K562 (cell line): ENCODE measurements around the gene MIEF1. TPM values are rescaled to one million over a fixed set of nuclear protein-coding genes. Genes with fewer than 3 reads are reported as not detected.

Source experiments
- ATAC-seq: fragments of 200-7000 bp; cut with Tn5 transposase; 3 replicates; pipeline ENCODE4 v1.9.1; 2020; ENCODE audit warnings: moderate library complexity
- BruUV-seq: library from RNA; stranded (reverse); fragments of 400-500 nt; replicated peaks from 2 replicates; lab custom pipeline; 2021; lab: Mats Ljungman, UMichigan
- CTCF ChIA-PET: fragments of 300-600 bp; formaldehyde crosslinking; extraction: SDS; loops from one replicate; lab custom pipeline; 2021; ENCODE audit warnings: low intra/inter-chr PET ratio; lab: Yijun Ruan, JAX
- POLR2A ChIA-PET: fragments of 300-600, 350-650 bp; sonication (Branson Sonifier 250); formaldehyde crosslinking; extraction: SDS; loops from one replicate; lab custom pipeline; 2021; ENCODE audit warnings: antibody characterized with exemption, inconsistent platforms; lab: Yijun Ruan, JAX
- DNase-seq, 4 experiments: peaks; one replicate each; pipeline versions ENCODE4 v3.0.0 to v3.0.0-alpha.2; 2011 to 2018; ENCODE audit warnings: low spot score in 3 of 4, mixed read lengths in 3 of 4; ENCODE audit errors: extremely low read depth in 1 of 4
- FAIRE-seq: peaks from 2 replicates; lab custom pipeline; 2011; peaks lifted over from hg19 to GRCh38; lab: Jason Lieb, UNC
- H2AFZ ChIP-seq: 2 replicates; pipeline ENCODE4 v1.6.0; 2011; ENCODE audit warnings: low read depth, low read length, control low read depth, inconsistent platforms
- H3K27ac ChIP-seq: fragments of 200-600 bp; 3 replicates; pipeline ENCODE4 v1.8.0; 2011; ENCODE audit warnings: low read depth, mild to moderate bottlenecking, control low read depth, inconsistent platforms, low read length, moderate library complexity, mixed read lengths; ENCODE audit errors: extremely low read depth
- H3K27me3 ChIP-seq, 2 experiments: fragments of 300-600 bp in 1 of 2; 2 replicates in 1 of 2; 3 replicates in 1 of 2; pipeline versions ENCODE4 v1.6.0 to v1.8.0; 2011; ENCODE audit warnings: inconsistent platforms in 2 of 2, low read length in 2 of 2, mild to moderate bottlenecking in 1 of 2, mixed read lengths in 1 of 2, moderate library complexity in 1 of 2; ENCODE audit not compliant: control insufficient read depth in 2 of 2, insufficient read depth in 2 of 2
- H3K36me3 ChIP-seq: fragments of 300-600 bp; 3 replicates; pipeline ENCODE4 v1.8.0; 2011; ENCODE audit warnings: mild to moderate bottlenecking, low read length, inconsistent platforms; ENCODE audit not compliant: control insufficient read depth, insufficient read depth
- H3K4me1 ChIP-seq, 2 experiments: fragments of 200-600 bp in 1 of 2; replicated peaks in 1 of 2; 2 replicates in 1 of 2; 3 replicates in 1 of 2; pipeline versions ENCODE4 v1.5.1 to v1.8.0; 2011; ENCODE audit warnings: inconsistent platforms in 2 of 2, low read length in 2 of 2, mild to moderate bottlenecking in 1 of 2, mixed read lengths in 1 of 2, moderate library complexity in 1 of 2; ENCODE audit not compliant: control insufficient read depth in 2 of 2, insufficient read depth in 2 of 2
- H3K4me2 ChIP-seq: 2 replicates; pipeline ENCODE4 v1.6.1; 2011; ENCODE audit warnings: low read length, control low read depth, inconsistent platforms, mixed read lengths; ENCODE audit not compliant: insufficient read depth
- H3K4me3 ChIP-seq: fragments of 200-600 bp; sonication (generic), shearing (Covaris generic); 2 replicates; pipeline ENCODE4 v1.5.1; 2016; ENCODE audit warnings: control low read depth, inconsistent platforms
- H3K79me2 ChIP-seq: fragments of 200-600 bp; 3 replicates; pipeline ENCODE4 v1.8.0; 2011; ENCODE audit warnings: low read length, inconsistent platforms; ENCODE audit not compliant: control insufficient read depth, insufficient read depth
- H3K9ac ChIP-seq, 2 experiments: 2 replicates each; pipeline versions ENCODE4 v1.6.0 to v1.6.1; 2011; ENCODE audit warnings: low read depth in 2 of 2, low read length in 2 of 2, control low read depth in 1 of 2, inconsistent platforms in 1 of 2, mild to moderate bottlenecking in 1 of 2, mixed read lengths in 1 of 2; ENCODE audit not compliant: insufficient read depth in 1 of 2
- H3K9me1 ChIP-seq: one replicate; pipeline ENCODE4 v1.6.0; 2011; ENCODE audit warnings: inconsistent platforms, mild to moderate bottlenecking, low read length, moderate library complexity; ENCODE audit not compliant: control insufficient read depth, insufficient read depth
- H3K9me3 ChIP-seq: replicated peaks from 2 replicates; pipeline ENCODE4 v1.5.1; 2011; ENCODE audit warnings: low read depth, low read length, inconsistent platforms; ENCODE audit not compliant: control insufficient read depth, insufficient read depth
- H4K20me1 ChIP-seq: replicated peaks from 2 replicates; pipeline ENCODE4 v1.6.1; 2011; ENCODE audit warnings: low read length, inconsistent platforms, mixed read lengths; ENCODE audit not compliant: control insufficient read depth, insufficient read depth
- ELF2 ChIP-seq: fragments of 250-450 bp; sonication (Bioruptor Pico); IDR thresholded peaks from 2 replicates; pipeline ENCODE4 v1.5.0; 2021; ENCODE audit warnings: mild to moderate bottlenecking
- ELF4 ChIP-seq: fragments of 450-650 bp; formaldehyde crosslinking; IDR thresholded peaks from 2 replicates; pipeline ENCODE4 v1.4.0; 2022; ENCODE audit warnings: missing genetic modification characterization
- GABPA ChIP-seq: fragments of 200-800 bp; sonication (Bioruptor generic); conservative IDR thresholded peaks from 2 replicates; pipeline ENCODE4 v1.6.1; 2016; ENCODE audit warnings: low read depth, missing genetic modification characterization, missing compliant biosample characterization
- HMGN3 ChIP-seq: IDR thresholded peaks from 2 replicates; pipeline ENCODE4 v1.6.1; 2011; ENCODE audit warnings: borderline replicate concordance, low read depth, mild to moderate bottlenecking, mixed read lengths, low read length; ENCODE audit not compliant: insufficient read length; ENCODE audit errors: extremely low read depth
- MLLT1 ChIP-seq, 2 experiments: fragments of 450-650 bp; IDR thresholded peaks; 2 replicates each; pipeline ENCODE4 v1.6.1; 2016
- PCBP1 ChIP-seq: fragments of 200-400 bp; formaldehyde crosslinking; IDR thresholded peaks from 2 replicates; pipeline ENCODE4 v1.6.1; 2018; ENCODE audit warnings: mild to moderate bottlenecking, low read depth, low read length; ENCODE audit not compliant: poor library complexity, severe bottlenecking
- PCBP2 ChIP-seq: fragments of 200-400 bp; formaldehyde crosslinking; IDR thresholded peaks from 2 replicates; pipeline ENCODE4 v1.6.1; 2018; ENCODE audit warnings: low read length, low read depth, mild to moderate bottlenecking, moderate library complexity; ENCODE audit not compliant: poor library complexity, severe bottlenecking
- POLR2G ChIP-seq: fragments of 200-400 bp; formaldehyde crosslinking; IDR thresholded peaks from 2 replicates; pipeline ENCODE4 v1.6.1; 2017; ENCODE audit warnings: low read depth, mild to moderate bottlenecking, antibody characterized with exemption, low read length, moderate library complexity
- POU5F1 ChIP-seq: fragments of 150-350 bp; IDR thresholded peaks from 2 replicates; pipeline ENCODE4 v1.6.1; 2014; ENCODE audit warnings: borderline replicate concordance, low read length, low read depth, mild to moderate bottlenecking; ENCODE audit not compliant: partially characterized antibody
- RBFOX2 ChIP-seq: fragments of 200-400 bp; formaldehyde crosslinking; IDR thresholded peaks from 2 replicates; pipeline ENCODE4 v1.6.1; 2017; ENCODE audit warnings: low read depth, mild to moderate bottlenecking, low read length, moderate library complexity
- SMARCA4 ChIP-seq: fragments of 450-650 bp; IDR thresholded peaks from 2 replicates; pipeline ENCODE4 v1.6.1; 2016
- SPI1 ChIP-seq: IDR thresholded peaks from 2 replicates; pipeline ENCODE4 v1.6.1; 2011; ENCODE audit warnings: low read depth, low read length, control low read depth, borderline replicate concordance
- TBL1XR1 ChIP-seq, 2 experiments: IDR thresholded peaks; 2 replicates each; pipeline ENCODE4 v1.6.1; 2012; ENCODE audit warnings: improper control_type of control experiment in 2 of 2, low read length in 2 of 2, mild to moderate bottlenecking in 1 of 2
- XRCC5 ChIP-seq: fragments of 200-400 bp; formaldehyde crosslinking; IDR thresholded peaks from 2 replicates; pipeline ENCODE4 v1.6.1; 2017; ENCODE audit warnings: low read depth, mild to moderate bottlenecking, low read length
- ZBTB7A ChIP-seq: IDR thresholded peaks from 2 replicates; pipeline ENCODE4 v1.6.1; 2011; ENCODE audit warnings: low read depth, mild to moderate bottlenecking, low read length, moderate library complexity, borderline replicate concordance; ENCODE audit not compliant: control insufficient read depth
- ZC3H4 ChIP-seq: sonication (generic); formaldehyde crosslinking; IDR thresholded peaks from 2 replicates; pipeline ENCODE4 v1.9.0; 2021; ENCODE audit warnings: missing genetic modification reagents, borderline replicate concordance
- ZNF184 ChIP-seq: sonication (generic); formaldehyde crosslinking; IDR thresholded peaks from 2 replicates; pipeline ENCODE4 v1.5.0; 2020; ENCODE audit warnings: missing genetic modification reagents
- ZNF511 ChIP-seq: sonication (generic); formaldehyde crosslinking; IDR thresholded peaks from 2 replicates; pipeline ENCODE4 v1.8.0; 2022; ENCODE audit warnings: mild to moderate bottlenecking, missing genetic modification reagents
- ZSCAN32 ChIP-seq: fragments of 450-650 bp; formaldehyde crosslinking; IDR thresholded peaks from 2 replicates; pipeline ENCODE4 v1.4.0; 2020; ENCODE audit warnings: mild to moderate bottlenecking, moderate library complexity
- WGBS: fragments of 100-300 bp; shearing (Covaris generic); methylation state at CpG from one replicate; pipeline ENCODE4 v1.1.6; 2016; ENCODE audit warnings: low coverage, mixed read lengths; ENCODE audit not compliant: insufficient coverage; ENCODE audit errors: missing lambda C conversion rate; 5-methylcytosine and 5-hydroxymethylcytosine counted together
- in situ Hi-C: fragments of 300-500 bp; cut with MboI; formaldehyde crosslinking; loops from 4 replicates; pipeline ENCODE4 v1.15.0; 2018; ENCODE audit warnings: inconsistent platforms, mixed read lengths
- intact Hi-C: fragments of 100-400 bp; cut with micrococcal nuclease; formaldehyde crosslinking; loops from 2 replicates; pipeline ENCODE4 v1.14.2; 2022
- polyA plus RNA-seq, 8 experiments: library from polyadenylated mRNA; depleted of rRNA in 4 of 8; stranded (reverse) in 5 of 8; unstranded in 3 of 8; fragments of >200 nt; fragmentation: Nextera tagmentation in 2 of 8; fragmentation: Illumina TruSeq in 1 of 8; extraction: Ambion mirVana in 2 of 8; extraction: Trizol in 1 of 8; gene quantifications; 2 replicates each; pipeline versions ENCODE4 v1.2.1 to v1.2.3, GENCODE V29; 2011 to 2014; ENCODE audit warnings: inconsistent platforms in 1 of 8, missing spikeins in 1 of 8
- total RNA-seq, 7 experiments: library from RNA; depleted of rRNA in 6 of 7; stranded (reverse); fragments of >200 nt in 6 of 7; fragmentation: Illumina TruSeq in 2 of 7; extraction: Trizol in 2 of 7; gene quantifications; 2 replicates each; pipeline versions ENCODE4 v1.2.1 to v1.2.3, GENCODE V29; 2011 to 2021; ENCODE audit warnings: low replicate concordance in 1 of 7

The MIEF1 gene
- total and polyA plus RNA-seq, 9 of the 15 experiments (the other 6 are each of a cell fraction or from before 2014, with no cell fraction given), result 10.9 to 51.8 (median 25.5) TPM

- peaks cover 25 to 52% of the 10 kb centered on the region in 2 experiments; a peak in 4 of 5 replicates for H3K4me1 ChIP-seq
- H4K20me1 ChIP-seq, result peaks cover 7% of the 10 kb centered on the region
- H3K27ac ChIP-seq, result no peak overlapping the region
- intact Hi-C loops, result loop anchor here (10.0 kb wide), 1 partner anchor 354 kb away; no protein-coding TSS in a partner anchor
- in situ Hi-C loops, result no loop called here
- FAIRE-seq (peak; percentile 74), DNase-seq (peak; percentile 49 to 89 (median 66)), ATAC-seq (peak; percentile 51)
- H3K9ac ChIP-seq, result peak overlapping the region in 1 of 2 experiments; percentile 72; a peak in 2 of 4 replicates
- H3K27me3 ChIP-seq, result no peaks in the 10 kb centered on the region
- peaks cover 57% of the 10 kb centered on the region for H3K36me3 ChIP-seq
- CTCF ChIA-PET, result interaction anchor here (0.6 to 2.1 kb wide), 6 partner anchors 33 to 778 kb away, joined by 3 to 18 read pairs (median 4); no protein-coding TSS in a partner anchor
- WGBS, result 57% methylated on average over 21 of the region's 32 CpGs
- POLR2A ChIA-PET, result interaction anchor here (0.6 to 4.2 kb wide), 15 partner anchors 8 to 907 kb away, joined by 3 to 42 read pairs (median 3); partner anchors contain the start of genes ATF4 and RPL3
- H3K9me1 ChIP-seq, result no peaks in the 10 kb centered on the region
- BruUV-seq, result no TSS peak
- H3K4me2 ChIP-seq, result peak overlapping the region; percentile 54
- no peak overlapping the region; the same call in 1 of the 2 replicates for H3K4me3 ChIP-seq
- no peak overlapping the region for H2AFZ ChIP-seq
- H3K9me3 ChIP-seq, result no peaks in the 10 kb centered on the region
- H3K79me2 ChIP-seq, result peaks cover 57% of the 10 kb centered on the region
- no peak for TF ChIP-seq TBL1XR1 (IDR thresholded peaks at IDR 0.05; ENCODE audit: low read length in 2 of 2)
- TF ChIP-seq RBFOX2, result peak; percentile 66
- no peak for TF ChIP-seq SMARCA4
- TF ChIP-seq XRCC5, result peak; percentile 99
- TF ChIP-seq POLR2G, result peak; percentile 83
- peak; percentile 48 for TF ChIP-seq PCBP1
- TF ChIP-seq SPI1, result peak; percentile 32; the same call in 1 of the 2 replicates
- peak; percentile 47 for TF ChIP-seq HMGN3
- 0 out of 2 replicates have a peak, but pooled peaks have one; percentile 25 for TF ChIP-seq ELF4 (CRISPR knock-in tag)
- TF ChIP-seq MLLT1 (IDR thresholded peaks at IDR 0.05), result no peak; a peak in 1 of 4 replicates
- TF ChIP-seq ZSCAN32 (CRISPR knock-in tag), result no peak
- no peak for TF ChIP-seq POU5F1
- no peak for TF ChIP-seq ZNF184 (CRISPR knock-in tag)
- TF ChIP-seq GABPA (tag), result peak; percentile 48; the same call in 1 of the 2 replicates
- peak; percentile 49; the same call in 1 of the 2 replicates for TF ChIP-seq ZNF511 (CRISPR knock-in tag)
- TF ChIP-seq ELF2 (CRISPR knock-in tag), result no peak
- no peak for TF ChIP-seq ZC3H4
- peak; percentile 50; the same call in 1 of the 2 replicates for TF ChIP-seq ZBTB7A
- TF ChIP-seq PCBP2, result no peak
Measured at GRCh38 chr22:39528681-39529486, 26.8 kb downstream of the MIEF1 start.
